Prostate gland (tissue), 2 donors: ENCODE measurements around the gene NT5DC4.

Source experiments
- POLR2A ChIP-seq: fragments of 450-650 bp; IDR thresholded peaks from one replicate; pipeline ENCODE4 v1.6.1; 2016; ENCODE audit warnings: antibody characterized with exemption, mild to moderate bottlenecking
- POLR2AphosphoS5 ChIP-seq: sonication (generic); formaldehyde crosslinking; IDR thresholded peaks from one replicate; pipeline ENCODE4 v1.6.1; 2017; ENCODE audit warnings: antibody characterized with exemption
- TF ChIP-seq, protein P1 (sequence below), 4 experiments: fragments of 200-600 bp in 2 of 4; fragments of 450-650 bp in 2 of 4; sonication (generic) in 2 of 4; IDR thresholded peaks; 1 replicate in 3 of 4; 2 replicates in 1 of 4; pipeline ENCODE4 v1.5.1; 2016 to 2019; ENCODE audit warnings: antibody characterized with exemption in 4 of 4, mild to moderate bottlenecking in 2 of 4, moderate library complexity in 2 of 4

DNA sequence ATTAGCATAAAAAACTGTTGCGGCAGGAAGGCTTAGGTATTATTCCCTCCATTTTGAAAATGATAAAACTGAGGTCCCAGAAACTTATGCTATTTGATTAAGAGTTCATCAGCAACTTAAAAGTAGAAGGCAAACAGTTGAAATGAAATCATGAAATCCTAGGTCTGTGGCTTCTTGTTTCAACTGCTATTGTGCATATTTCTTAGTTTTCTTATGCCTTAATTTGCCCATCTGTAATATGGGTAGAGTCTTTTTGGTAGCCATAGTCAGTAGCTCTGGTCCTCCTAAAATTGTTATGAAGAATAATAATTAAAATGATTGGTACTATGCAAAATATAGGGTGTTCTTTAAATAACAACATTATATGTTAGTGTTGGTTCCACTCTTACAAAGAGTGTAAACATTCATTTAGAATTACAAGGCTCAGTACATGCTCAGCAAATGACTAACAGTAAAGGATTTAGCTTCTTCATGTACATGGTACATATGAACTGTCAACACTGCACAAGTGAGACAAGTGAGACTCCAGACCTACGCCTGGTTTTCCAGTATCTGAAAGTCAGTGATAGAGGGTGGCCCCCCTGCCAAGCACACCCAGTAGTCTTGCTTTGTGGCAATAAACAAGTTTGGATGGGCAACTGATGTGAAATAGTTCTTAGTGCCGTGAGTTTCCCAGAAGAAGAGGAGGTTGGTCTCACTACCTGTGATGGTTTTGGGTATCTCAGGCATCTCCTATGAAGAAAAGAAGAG is 53.9 kb downstream of the NT5DC4 start:
- TF ChIP-seq, protein P1, sequence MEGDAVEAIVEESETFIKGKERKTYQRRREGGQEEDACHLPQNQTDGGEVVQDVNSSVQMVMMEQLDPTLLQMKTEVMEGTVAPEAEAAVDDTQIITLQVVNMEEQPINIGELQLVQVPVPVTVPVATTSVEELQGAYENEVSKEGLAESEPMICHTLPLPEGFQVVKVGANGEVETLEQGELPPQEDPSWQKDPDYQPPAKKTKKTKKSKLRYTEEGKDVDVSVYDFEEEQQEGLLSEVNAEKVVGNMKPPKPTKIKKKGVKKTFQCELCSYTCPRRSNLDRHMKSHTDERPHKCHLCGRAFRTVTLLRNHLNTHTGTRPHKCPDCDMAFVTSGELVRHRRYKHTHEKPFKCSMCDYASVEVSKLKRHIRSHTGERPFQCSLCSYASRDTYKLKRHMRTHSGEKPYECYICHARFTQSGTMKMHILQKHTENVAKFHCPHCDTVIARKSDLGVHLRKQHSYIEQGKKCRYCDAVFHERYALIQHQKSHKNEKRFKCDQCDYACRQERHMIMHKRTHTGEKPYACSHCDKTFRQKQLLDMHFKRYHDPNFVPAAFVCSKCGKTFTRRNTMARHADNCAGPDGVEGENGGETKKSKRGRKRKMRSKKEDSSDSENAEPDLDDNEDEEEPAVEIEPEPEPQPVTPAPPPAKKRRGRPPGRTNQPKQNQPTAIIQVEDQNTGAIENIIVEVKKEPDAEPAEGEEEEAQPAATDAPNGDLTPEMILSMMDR (IDR thresholded peaks at IDR 0.05) = no peak
- no peak for TF ChIP-seq POLR2AphosphoS5
- no peak for TF ChIP-seq POLR2A
